ENCODE data around the gene PGAM1. TPM values are rescaled to one million over a fixed set of nuclear protein-coding genes. Genes with fewer than 3 reads are reported as not detected.

The PGAM1 gene
- total and polyA plus RNA-seq, 2 of the 4 experiments (the other 2 are of a cell fraction), result 686 to 841 TPM

GRCh38 chr10:97406064-97406463 is 19.9 kb upstream of the PGAM1 start:
- Histone ChIP-seq H2AFZ (replicated peaks; ENCODE audit: low read length, poor library complexity) (no peak overlapping the region), H4K91ac (ENCODE audit: insufficient read depth, low read depth, low read length) (no peak overlapping the region), H3K4me2 (ENCODE audit: low read depth, low read length) (no peak overlapping the region), H3K9me1 (ENCODE audit: insufficient read depth, low read length) (no peaks in the 10 kb centered on the region), H3K23ac (ENCODE audit: low read depth, low read length) (no peak overlapping the region), H3K4me3 (ENCODE audit: insufficient read depth, low read depth, low read length) (no peak overlapping the region), H3K14ac (replicated peaks; ENCODE audit: low read depth, low read length) (no peak overlapping the region), H4K8ac (ENCODE audit: low read depth in 2 of 2, low read length in 2 of 2) (no peak overlapping the region), H3K79me1 (ENCODE audit: low read depth in 1 of 2, low read length in 2 of 2) (no peaks in the 10 kb centered on the region; a peak in 1 of 4 replicates), H3K9me3 (ENCODE audit: control insufficient read depth, insufficient read depth, low read length) (no peaks in the 10 kb centered on the region), H3K4ac (ENCODE audit: low read depth, low read length) (no peak overlapping the region), H2BK20ac (ENCODE audit: low read depth, low read length) (no peak overlapping the region), H4K20me1 (ENCODE audit: insufficient read depth, low read length) (no peaks in the 10 kb centered on the region), H3K27me3 (ENCODE audit: control insufficient read depth, insufficient read depth, low read length) (no peaks in the 10 kb centered on the region), H2BK15ac (ENCODE audit: low read depth, low read length) (no peak overlapping the region), H3K27ac (ENCODE audit: insufficient read depth, low read length) (no peak overlapping the region), H3K4me1 (ENCODE audit: control insufficient read depth, insufficient read depth, low read length) (no peaks in the 10 kb centered on the region), H3K36me3 (ENCODE audit: control insufficient read depth, insufficient read depth, low read length) (no peaks in the 10 kb centered on the region), H2BK5ac (ENCODE audit: low read depth, low read length, poor library complexity, severe bottlenecking) (no peak overlapping the region), H2BK120ac (ENCODE audit: low read depth, low read length) (no peak overlapping the region), H3K18ac (ENCODE audit: low read depth, low read length) (no peak overlapping the region), H4K5ac (ENCODE audit: low read depth, low read length) (no peak overlapping the region), H2AK5ac (ENCODE audit: low read depth, low read length) (no peak overlapping the region), H3K9ac (ENCODE audit: low read depth, low read length) (no peak overlapping the region), H2AK9ac (replicated peaks; ENCODE audit: low read depth, low read length, poor library complexity) (no peak overlapping the region), H3K56ac (ENCODE audit: extremely low read depth, insufficient read depth, low read length) (no peak overlapping the region)
- intact Hi-C loops (cut with micrococcal nuclease), result loop anchor here (2.0 to 5.0 kb wide), 3 partner anchors 41 to 206 kb away; partner anchors contain the start of genes EXOSC1 and ZDHHC16
- TF ChIP-seq SMC3 (IDR thresholded peaks at IDR 0.05; ENCODE audit: low read depth, low read length), result no peak
- no peak for TF ChIP-seq NFE2L2 (IDR thresholded peaks at IDR 0.05; ENCODE audit: low read depth, low read length)
- no peak for TF ChIP-seq BHLHE40 (IDR thresholded peaks at IDR 0.05; ENCODE audit: low read depth, low read length)
- TF ChIP-seq CEBPB (IDR thresholded peaks at IDR 0.05; ENCODE audit: low read depth, low read length), result no peak
- no peak for TF ChIP-seq CHD1 (IDR thresholded peaks at IDR 0.05; ENCODE audit: low read depth, low read length)
- no peak for TF ChIP-seq FOS (IDR thresholded peaks at IDR 0.05; ENCODE audit: low read depth, low read length)
- TF ChIP-seq USF2 (IDR thresholded peaks at IDR 0.05; ENCODE audit: low read depth, low read length), result no peak
- no peak for TF ChIP-seq RAD21 (IDR thresholded peaks at IDR 0.05; ENCODE audit: low read length)
- no peak for TF ChIP-seq MAFK (IDR thresholded peaks at IDR 0.05; ENCODE audit: low read depth, low read length)
- no peak for TF ChIP-seq POLR2A (IDR thresholded peaks at IDR 0.05; ENCODE audit: low read depth, low read length)
- no peak for TF ChIP-seq RFX5 (IDR thresholded peaks at IDR 0.05; ENCODE audit: low read depth, low read length)
- TF ChIP-seq MXI1 (IDR thresholded peaks at IDR 0.05; ENCODE audit: borderline replicate concordance, low read depth, low read length), result no peak
- no peak for TF ChIP-seq CTCF (conservative IDR thresholded peaks at IDR 0.05; ENCODE audit: low read depth, low read length)
- no peak for TF ChIP-seq ELK1 (IDR thresholded peaks at IDR 0.05; ENCODE audit: borderline replicate concordance, low read depth, low read length)
- no peak for TF ChIP-seq RCOR1 (IDR thresholded peaks at IDR 0.05; ENCODE audit: insufficient replicate concordance, low read length)
- TF ChIP-seq MAZ (IDR thresholded peaks at IDR 0.05; ENCODE audit: borderline replicate concordance, low read depth, low read length), result no peak
- ATAC-seq (ENCODE audit: low read depth) (no peak), DNase-seq (no peak)
- BruUV-seq (replicated peaks), result no TSS peak
- in situ Hi-C loops (cut with MboI; ENCODE audit: low sequenced_read_pairs), result no loop called here
- ChIA-PET POLR2A (ENCODE audit: unreplicated experiment) (no interaction called here), CTCF (no interaction called here)
- WGBS, 2 experiments (ENCODE audit: extremely low coverage in 2 of 2, insufficient read length in 1 of 2), result no CpG with 5 or more reads among the region's 3 CpGs
- dilution Hi-C loops (cut with HindIII; ENCODE audit: low sequenced_read_pairs, unreplicated experiment), result no loop called here
